ENCODE measurements around the gene VPREB3.

Gene VPREB3

DNA sequence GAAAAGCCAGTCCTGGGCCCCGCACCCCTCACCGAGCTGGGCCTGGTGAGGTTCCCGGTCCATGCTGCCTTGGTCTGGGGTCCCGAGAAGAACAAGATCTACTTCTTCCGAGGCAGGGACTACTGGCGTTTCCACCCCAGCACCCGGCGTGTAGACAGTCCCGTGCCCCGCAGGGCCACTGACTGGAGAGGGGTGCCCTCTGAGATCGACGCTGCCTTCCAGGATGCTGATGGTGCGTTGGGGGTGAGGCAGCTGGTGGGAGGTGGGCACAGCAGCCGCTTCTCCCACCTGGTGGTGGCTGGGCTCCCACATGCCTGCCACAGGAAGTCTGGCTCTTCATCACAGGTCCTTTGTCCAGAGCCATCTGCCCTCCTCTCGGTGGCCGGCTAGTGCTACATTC lies 28.0 kb upstream of the VPREB3 start:
- no peak for DNase-seq

DNA sequence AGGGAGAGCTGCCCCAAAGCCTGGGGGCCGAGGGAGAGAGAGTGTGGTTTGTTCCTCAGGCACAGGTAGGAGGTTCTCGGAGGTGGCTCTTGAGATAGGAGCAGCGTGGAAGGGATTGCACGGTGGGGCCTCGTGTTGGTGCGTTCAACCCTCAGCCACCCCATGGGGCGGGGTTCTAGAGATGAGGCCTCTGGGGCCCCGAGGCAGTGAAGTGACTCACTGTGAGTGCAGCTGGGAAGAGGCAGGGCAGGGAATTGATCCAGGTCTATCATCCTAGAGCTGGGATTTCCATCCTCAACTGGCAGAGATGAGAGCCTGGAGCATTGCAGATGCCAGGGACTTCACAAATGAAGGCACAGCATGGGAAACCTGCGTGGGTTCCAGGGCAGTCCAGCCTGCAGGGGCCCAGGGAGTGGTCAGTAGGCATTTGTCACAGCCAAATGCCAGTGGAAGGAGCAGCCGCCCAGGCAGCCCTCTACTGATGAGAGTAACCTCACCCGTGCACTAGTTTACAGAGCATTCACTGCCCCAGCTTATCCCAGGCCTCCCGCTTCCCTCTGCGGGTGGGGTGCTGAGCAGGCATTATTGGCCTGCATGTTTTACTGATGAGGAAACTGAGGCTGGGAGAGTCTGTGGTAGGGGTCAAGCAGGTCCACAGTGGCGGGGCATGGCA lies 27.4 kb upstream of the VPREB3 start:
- no peak for DNase-seq

DNA sequence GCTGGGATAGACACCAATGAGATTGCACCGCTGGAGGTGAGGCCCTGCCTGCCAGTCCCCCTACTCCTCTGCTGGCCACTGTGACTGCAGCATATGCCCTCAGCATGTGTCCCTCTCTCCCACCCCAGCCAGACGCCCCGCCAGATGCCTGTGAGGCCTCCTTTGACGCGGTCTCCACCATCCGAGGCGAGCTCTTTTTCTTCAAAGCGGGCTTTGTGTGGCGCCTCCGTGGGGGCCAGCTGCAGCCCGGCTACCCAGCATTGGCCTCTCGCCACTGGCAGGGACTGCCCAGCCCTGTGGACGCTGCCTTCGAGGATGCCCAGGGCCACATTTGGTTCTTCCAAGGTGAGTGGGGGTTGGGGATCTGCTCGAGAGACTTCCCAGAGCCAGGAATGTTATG lies 26.8 kb upstream of the VPREB3 start:
- DNase-seq = no peak

DNA sequence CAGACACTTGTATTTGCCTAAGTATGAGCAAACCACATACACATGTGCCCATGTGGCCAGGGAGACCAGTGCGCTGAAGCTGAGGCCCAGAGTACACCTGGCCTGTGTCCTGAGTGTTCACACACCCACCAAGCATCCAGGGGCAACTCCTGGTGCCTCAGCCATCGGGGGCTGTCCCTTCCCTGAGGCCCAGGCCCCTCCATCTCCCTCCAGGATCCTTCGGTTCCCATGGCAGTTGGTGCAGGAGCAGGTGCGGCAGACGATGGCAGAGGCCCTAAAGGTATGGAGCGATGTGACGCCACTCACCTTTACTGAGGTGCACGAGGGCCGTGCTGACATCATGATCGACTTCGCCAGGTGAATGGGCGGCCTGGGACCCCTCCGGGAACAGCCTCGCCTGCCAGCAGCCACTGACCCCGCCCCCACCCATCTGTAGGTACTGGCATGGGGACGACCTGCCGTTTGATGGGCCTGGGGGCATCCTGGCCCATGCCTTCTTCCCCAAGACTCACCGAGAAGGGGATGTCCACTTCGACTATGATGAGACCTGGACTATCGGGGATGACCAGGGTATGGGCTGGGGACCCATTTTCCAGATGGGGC lies 26.0 kb upstream of the VPREB3 start:
- no peak for DNase-seq

DNA sequence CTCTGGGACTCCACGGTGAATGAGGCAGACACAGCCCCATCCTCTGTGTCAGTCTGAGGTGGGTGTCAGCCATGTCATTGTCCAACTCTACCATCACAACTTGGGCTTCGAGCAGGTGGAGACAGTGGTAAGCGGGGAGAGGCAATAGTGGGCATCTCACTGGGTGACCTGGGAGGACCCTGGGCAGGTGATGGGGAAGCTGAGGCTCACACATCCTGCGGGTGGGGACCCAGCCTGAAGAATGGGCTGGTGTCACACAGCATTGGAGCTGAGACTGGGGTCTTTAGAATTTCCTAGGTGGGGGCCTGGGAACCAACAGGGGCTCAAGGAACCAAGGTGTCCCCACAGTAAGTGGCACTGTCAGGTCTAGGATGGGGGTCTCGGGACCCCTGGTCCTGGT lies 25.5 kb upstream of the VPREB3 start:
- no peak for DNase-seq

DNA sequence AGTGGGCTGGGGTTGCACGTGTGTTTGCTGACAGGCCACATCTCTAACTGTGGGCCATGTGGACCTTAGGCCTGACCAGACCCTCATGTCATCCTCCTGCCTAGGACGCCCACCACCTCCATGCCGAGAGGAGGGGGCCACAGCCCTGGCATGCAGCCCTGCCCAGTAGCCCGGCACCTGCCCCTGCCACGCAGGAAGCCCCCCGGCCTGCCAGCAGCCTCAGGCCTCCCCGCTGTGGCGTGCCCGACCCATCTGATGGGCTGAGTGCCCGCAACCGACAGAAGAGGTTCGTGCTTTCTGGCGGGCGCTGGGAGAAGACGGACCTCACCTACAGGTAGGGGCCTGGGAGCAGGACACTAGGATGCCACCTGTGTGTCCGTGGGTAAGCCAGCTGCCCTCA lies 24.9 kb upstream of the VPREB3 start:
- no peak for DNase-seq

DNA sequence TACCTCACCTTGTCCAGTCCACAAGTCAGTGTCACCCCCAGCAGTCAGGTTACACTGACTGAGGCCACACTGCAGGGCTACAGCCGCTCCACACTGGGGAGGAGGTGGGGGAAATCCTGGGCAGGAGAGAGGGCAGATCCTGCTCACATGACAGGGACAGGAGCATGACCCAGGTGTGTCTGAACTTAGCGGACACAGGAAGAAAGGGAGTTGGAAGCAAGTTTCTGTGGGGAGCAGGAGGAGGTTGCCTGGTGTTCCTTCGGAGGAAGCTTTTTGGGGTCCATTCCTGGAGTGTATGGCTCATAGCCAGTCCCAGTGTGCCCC lies 24.3 kb upstream of the VPREB3 start:
- no peak for DNase-seq

DNA sequence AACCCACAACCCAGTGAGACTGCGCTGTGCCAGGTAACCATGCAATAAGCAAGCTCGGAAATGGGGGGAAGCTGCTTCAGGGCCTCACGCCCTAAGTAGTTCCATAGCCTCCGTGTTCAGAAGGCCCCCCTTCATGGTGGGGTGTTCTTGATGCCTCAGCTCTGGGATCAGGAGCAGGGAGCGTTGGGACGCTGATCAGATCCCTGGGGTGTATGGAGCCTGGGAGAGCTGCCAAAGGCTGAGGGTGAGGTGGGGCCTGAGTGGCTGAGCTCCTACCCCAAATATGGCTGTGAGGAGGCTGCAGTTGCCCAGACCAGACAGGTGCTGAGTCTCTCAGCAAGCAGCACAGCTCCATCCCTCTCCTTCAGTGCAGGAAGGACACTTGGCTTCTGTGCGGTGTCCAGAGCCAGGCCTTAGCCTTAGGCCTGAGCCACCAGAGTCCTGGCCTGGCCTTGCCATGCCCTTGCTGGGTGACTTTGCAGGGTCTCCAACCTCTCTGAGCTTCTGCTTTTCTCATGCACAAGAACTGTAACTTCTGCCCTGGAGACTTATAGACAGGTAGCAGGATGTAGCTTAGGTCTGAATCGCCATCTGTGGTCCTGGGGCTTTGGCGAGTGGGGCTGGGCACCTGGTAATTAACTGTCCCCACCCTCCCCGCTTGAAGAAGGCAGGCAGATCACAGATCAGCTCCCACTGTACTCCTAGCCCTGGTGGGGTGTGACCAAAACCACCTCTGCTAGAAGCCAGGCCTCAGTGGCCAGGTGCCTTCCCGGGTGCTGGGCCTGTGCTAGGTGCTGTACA lies 23.8 kb upstream of the VPREB3 start:
- no peak for DNase-seq

DNA sequence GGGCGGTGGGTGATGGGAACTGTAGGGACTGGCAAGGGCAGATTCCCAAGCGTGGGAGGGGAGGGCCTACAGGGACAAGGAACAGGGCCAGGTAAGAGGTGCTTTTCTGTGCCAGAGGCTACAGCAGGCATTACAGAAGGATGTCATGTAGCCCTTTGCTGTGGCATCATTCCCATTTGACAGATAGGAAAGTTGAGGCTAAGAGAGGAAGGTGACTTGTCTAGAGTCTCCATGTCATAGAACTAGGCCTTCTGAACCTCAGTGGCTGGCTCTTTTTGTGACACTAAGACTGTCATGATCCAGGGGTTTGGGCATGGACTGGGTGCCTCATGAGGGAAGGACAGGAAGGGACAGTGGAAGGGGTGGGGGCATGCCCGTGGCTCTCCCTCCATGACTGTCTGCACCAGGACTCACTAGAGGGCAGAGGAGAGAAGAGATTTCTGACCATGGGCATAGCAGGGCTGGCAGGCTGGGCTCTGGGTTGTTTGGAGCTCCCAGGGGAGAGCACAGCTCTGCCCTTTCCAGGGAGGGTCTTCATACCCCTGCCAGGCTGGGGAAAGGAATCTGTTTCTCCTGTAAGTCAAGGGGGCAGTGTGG lies 21.7 kb upstream of the VPREB3 start:
- no peak for DNase-seq

DNA sequence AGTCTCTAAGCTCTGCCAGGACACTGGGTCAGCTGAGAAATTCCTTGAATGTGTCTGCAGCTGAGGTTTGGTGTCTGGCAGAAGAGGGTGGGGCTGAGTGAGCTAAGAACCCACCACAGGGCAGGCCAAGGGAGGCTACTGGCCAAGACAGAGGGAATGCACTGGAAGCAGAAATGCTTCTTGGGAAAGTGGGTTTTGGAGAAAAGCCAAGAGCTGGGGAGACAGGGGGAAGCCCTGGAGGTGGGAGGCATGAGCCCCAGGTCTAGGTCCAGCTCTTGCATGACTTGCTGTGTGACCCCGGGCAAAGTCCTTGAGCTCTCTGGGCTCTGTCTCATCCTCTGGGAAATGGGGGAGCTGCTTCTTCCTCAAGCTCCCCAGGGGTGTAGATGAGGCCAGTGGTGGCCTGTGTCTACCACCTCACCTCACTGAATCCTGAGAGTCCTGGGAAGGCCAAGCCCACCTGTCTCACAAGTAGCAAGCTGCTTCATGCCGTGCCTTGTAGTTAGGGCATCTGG lies 20.8 kb upstream of the VPREB3 start:
- no peak for DNase-seq

DNA sequence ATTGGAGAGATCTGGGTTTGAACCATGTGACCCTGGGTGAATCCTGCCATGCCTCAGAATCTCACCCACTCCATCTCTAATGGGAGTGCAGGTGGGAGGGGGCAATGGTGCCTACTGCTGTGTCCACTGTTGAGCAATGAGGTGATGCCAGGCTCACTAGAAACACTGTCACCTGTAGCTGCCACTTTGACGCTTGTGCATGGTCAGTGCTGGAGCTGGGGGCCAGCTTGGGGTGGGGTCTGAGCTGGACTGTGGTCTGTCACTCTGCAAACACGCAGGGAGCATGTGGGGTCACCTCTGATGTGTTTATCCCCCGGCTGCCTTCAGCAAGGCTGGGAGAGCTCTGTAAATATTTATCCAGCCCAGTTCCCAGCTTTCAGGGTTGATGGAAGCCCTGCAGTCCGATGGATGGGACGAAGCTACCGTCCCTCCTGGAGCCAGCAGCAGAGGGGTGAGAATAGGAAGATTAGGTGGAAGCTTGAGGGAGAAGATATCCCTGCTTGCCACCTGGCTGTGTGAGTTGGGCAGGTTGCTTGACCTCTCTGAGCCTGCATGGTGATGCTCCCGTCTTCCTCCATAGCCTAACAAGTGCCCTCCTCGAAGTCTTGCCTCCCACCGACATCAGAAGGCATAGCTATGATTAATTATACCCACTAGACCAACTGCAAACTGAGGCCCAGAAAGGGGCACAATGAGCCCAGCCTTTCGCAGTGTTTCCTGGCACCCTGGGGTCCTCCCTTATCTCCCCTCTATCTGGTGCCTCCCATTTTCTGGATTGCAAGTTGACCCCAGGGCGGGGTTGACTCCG lies 20.1 kb upstream of the VPREB3 start:
- DNase-seq = no peak

DNA sequence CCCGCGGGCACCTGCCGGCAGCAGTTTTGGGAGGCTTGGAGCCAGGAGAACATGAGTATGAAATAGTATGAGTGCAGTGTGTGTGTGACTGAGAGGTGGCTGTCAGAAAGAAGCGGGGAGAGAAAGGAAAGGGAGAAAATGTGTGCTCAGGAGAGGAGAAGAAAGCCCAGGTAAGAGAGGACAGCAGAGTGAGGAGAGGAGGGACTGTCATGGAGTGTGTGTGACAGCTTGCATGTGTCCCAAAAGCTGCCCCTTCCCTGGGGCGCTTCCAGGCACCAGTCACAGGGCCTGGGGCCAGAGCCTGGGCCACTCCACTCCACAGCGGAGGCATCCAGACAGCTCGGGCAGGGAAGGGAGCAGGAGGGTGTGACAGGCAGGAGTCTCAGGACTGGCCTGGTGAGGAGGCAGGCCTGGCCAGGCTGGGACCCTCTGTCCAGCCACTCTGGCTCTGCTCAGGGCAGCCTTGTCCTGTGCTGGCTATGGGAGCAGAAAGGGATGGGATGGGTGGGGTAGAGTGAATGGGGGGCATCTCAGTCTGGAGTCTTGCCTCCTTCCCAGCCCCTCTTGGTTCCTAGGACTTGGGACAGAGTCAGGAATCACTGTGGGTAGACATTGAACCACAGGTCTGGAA lies 19.4 kb upstream of the VPREB3 start:
- no peak for DNase-seq

DNA sequence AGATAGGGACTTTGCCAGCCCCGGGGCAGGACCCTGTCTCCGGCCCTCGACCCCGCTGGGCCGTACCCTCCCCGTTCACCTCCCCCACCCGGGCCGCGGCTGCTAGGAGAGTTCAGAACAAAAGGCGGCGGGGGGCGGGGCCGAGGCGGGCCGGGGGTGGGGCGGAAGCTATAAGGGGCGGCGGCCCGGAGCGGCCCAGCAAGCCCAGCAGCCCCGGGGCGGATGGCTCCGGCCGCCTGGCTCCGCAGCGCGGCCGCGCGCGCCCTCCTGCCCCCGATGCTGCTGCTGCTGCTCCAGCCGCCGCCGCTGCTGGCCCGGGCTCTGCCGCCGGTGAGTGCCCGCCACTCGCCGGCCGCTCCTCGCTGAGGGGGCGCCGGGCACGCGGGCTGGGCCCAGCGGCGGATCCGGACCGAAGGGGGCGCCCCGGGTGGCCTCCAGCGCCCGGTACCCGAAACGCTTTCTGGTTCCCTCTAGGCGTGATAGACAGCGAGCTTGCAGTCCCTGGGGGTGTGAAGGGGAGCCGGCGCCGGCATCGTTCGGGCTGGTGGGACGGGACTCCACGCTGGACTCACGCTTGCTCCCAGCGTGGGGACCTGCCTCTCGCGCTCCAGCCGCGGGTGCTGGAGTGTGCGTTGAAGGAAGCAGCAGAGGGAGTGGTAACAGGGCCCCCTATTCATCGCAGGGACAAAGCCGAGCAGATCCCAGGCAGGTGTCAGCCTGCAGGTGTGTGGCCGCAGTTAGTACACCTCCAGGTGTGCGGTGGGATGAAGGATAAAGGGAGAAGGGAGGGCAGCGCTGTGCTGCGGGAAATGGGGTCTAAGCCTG lies 18.6 kb upstream of the VPREB3 start, which contains the start of gene MMP11:
Gene MMP11, plus strand, starts transcription at position 201 of the 825 bp plus-strand sequence. Its CDS starts 22 bp downstream, at position 223.
- DNase-seq = peak; percentile 58

DNA sequence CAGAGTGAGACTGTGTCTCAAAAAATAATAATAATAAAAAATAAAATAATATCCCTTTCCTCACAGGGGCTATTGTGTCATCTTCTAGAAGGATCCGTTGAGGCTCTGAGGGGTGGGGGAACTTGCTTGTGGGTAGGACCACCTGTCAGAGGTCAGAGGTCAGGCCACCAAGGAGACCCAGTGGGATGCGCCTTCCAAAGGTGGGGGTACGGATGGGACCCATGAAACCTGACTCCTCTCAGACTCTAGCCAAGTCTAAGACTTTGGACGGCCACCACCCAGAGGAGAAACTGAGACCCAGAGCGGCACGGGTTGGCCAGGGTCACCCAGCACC lies 18.1 kb upstream of the VPREB3 start:
- DNase-seq = no peak

DNA sequence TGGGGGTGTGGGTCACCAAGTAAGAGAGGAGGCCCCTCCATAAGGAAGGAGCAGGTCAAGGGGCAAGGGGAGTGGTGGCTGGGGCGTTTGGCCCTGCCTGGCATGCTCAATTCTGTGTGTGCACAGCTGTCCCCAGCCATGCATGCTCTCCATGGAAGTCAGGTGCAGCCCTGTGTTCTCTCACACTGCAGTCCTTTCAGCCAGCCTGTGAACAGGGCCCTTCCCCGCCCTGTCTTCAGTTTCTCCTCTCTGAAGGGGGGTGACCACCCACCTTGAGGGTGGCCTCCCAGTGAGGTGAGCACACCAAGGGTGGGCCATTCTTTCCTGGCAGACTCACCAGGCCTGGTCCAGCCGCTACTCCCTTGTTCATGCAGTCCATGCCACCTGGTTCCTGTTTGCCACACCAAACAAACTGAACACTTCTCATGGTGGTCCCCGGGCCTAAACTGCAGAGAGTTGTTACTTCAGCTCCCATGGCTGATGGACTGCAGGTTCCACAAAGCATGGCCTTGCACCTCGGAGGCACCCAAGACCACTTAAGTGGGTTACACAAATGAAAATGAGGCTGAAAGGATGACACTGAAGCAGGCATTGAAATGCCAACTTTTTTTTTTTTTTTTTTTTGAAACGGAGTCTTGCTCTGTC lies 15.2 kb upstream of the VPREB3 start:
- no peak for DNase-seq

DNA sequence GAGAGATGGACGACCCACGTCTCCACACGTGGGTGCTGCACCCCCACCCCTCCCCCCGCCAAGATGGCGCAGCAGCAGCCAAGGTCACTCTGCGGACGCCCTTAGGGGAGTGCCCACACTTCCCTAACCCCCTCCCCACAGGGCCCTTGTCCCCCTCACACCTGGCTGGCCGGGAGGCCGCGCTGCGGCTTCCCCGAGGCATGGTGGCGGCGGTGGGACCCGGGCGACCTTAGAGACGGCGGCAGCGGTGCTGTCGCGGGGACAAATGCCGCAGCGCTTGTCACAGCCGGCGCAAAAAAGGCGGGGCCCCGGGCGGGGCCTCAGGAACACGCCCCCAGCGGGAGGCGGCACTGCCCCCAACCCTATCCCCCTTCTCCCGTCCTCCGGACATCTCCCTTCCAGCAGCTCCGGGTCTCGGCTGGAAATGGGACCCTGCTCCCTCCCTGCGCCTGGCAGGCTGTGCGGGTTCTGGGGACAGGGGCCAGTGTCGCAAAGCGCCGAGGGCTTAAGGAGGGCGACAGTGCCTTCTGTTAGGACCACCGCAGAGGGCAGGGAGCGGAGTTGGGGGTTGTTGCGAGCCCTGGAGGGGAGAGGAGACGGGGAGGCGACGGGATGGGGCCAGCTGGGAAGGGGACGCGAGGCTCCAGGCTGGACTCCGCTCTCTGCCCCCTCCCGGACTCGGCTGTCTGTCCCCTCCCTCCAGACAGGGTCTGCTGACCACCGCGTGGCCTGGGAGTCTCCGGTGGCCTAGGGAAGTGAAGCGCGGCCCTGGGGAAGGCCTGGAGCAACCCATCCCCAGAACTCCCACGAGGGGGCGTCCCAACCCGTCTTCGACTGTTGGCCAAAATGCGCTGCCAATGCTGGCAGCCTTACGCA lies 13.7 kb upstream of the VPREB3 start, which contains the start of gene CHCHD10:
Gene CHCHD10, minus strand, starts transcription at position 300 of the 876 bp plus-strand sequence. Its CDS starts 98 bp downstream, at position 202.
- peak; percentile 75 for DNase-seq

DNA sequence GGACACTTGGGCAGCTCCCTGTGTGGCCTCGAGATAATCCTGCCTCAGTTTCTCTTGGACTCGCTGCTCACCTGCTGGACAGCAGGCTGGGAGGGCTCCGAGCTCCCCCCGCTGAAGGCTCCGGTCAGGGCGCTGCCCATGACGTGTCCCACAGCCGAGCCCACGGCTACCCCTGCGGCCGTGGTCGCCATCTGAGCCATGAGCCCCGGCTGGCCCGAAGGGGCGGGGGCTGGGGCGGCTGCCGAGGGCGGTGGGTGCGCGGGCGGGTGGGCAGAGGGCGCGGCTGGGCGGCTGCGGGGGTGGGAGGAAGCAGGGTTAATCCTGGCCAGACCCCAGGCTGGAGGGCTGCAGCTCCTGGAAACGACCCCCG lies 13.1 kb upstream of the VPREB3 start:
- DNase-seq = no peak

DNA sequence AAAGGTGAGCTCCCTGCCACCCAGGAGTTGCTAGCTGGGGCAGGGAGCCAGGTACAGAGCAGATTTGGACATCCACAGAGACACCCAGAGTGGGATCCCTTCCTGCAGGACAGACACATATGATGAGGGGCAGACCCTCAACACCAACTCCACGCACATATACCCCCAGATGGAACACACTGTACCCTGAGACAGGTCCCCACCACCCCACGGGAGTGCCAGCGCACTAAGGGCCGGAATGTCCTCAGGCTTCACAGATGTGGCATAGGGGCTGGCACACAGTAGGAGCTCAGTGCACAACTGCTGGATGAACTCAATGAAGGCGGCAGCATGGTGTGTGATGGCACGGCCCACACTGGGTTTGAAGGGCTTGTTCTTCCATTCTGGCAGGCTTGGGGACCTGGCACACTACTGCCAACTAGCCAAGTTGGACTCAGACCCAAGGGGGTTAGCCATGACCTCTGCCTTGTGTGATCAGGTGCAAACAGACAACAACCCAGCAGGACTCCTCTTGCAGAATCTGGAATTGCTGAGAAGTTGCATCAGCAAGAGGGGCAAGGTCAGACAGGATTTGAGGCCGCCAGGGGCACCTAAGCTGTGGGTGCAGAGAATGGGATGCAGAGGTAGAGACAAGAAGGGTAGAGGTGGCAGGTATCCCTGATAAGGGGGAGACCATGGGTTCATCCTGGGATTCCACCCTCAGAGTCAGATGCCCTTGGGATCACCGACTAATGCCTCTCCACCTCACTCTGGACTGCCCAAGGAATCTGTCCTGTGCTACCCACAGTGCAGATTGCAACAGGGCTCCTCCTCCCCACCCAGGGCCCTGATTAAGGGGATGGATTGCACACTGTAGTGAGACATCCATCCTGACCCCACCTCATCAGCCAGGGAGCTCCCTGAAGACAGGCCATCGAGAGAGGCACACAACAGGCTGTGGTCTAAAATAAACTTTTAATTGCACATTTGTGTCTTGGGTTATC lies 11.0 kb upstream of the VPREB3 start:
- DNase-seq = no peak

DNA sequence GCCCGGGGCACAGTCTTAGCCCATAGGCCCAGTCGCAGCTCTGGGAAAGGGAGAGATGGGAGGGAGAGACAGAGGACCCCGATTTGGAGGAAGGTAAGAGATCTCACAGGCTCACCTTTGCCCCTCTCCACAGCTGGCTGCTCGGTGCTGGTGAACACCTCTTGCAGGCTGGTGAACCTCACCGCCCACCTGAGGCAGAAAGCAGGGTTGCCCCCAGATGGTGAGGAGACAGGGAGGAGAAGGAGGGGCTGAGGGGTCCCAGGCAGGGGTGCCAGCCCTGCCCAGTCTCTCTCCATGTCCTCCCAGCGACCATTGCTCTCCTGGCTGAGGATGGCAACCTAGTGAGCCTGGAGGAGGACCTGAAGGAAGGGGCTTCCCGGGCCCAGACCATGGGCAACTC lies 9.7 kb upstream of the VPREB3 start:
- no peak for DNase-seq
